ENCODE results near the gene SP6. TPM values are rescaled to one million over a fixed set of nuclear protein-coding genes. Genes with fewer than 3 reads are reported as not detected.

The SP6 gene
- total RNA-seq, 1 donor from 2014 or later: 4.7 TPM

DNA sequence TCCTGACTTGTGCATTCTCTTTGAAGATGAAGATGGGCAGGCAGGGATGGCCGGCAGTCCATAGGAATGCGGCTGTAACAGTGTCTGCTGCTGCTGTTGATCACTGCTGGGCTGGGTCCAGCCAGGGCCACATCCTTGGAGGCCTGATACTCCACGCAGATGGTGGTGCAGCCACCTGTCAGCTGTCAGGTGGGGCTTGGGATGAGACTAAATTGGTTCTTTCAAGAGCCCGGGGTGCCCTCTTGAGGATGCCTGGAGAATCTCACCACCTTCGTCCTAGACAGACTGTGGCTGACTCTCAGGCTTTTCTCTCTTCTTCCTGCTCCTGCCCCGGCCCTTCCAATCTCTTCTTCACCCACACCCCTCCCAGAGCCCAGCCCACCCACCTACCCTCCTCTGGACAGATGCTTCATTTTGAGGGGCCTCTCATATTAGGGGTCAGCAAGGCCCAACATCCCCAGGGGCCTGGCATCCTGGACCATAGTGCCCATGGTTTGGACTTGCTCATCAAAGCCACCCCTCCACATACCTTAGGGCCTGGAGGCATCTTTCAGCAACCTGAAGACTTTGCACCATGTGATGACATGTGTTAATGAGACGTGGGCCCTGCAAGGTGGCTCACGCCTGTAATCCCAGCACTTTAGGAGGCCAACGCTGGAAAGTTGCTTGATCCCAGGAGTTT lies 48.5 kb downstream of the SP6 start:
- Histone ChIP-seq H3K36me3 (peaks cover 11% of the 10 kb centered on the region), H3K4me1 (no peaks in the 10 kb centered on the region), H3K4me3 (no peak overlapping the region), H3K27ac (no peak overlapping the region), H3K9me3 (no peaks in the 10 kb centered on the region), H3K27me3 (ENCODE audit: low read depth) (no peaks in the 10 kb centered on the region)
- TF ChIP-seq, protein P1, sequence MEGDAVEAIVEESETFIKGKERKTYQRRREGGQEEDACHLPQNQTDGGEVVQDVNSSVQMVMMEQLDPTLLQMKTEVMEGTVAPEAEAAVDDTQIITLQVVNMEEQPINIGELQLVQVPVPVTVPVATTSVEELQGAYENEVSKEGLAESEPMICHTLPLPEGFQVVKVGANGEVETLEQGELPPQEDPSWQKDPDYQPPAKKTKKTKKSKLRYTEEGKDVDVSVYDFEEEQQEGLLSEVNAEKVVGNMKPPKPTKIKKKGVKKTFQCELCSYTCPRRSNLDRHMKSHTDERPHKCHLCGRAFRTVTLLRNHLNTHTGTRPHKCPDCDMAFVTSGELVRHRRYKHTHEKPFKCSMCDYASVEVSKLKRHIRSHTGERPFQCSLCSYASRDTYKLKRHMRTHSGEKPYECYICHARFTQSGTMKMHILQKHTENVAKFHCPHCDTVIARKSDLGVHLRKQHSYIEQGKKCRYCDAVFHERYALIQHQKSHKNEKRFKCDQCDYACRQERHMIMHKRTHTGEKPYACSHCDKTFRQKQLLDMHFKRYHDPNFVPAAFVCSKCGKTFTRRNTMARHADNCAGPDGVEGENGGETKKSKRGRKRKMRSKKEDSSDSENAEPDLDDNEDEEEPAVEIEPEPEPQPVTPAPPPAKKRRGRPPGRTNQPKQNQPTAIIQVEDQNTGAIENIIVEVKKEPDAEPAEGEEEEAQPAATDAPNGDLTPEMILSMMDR (IDR thresholded peaks at IDR 0.05): peak; percentile 50
- intact Hi-C loops (cut with DNase I): no loop called here
- no peak for DNase-seq
- peak; percentile 60 to 73 for ATAC-seq

DNA sequence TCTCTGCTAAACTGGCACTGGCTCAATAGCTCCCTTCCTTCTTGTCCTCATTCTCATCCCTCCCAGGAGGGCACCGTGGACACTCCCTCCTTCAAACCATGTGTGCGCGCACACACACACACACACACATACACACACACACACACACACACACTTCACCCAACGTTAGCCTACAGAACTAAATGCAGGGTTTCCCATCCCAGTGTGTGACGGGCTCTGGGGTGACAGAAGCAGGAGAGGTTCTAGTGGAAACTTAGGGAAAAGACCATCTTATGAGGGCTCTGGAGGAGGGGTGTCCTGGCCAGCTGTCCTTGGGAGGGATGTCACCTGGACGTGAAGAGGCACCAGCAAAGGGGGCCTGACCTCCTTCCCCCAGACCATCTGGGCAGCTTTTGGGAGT lies 49.1 kb downstream of the SP6 start:
- intact Hi-C loops (cut with DNase I): no loop called here
- Histone ChIP-seq H3K27ac (no peak overlapping the region), H3K27me3 (ENCODE audit: low read depth) (no peaks in the 10 kb centered on the region), H3K4me3 (no peak overlapping the region), H3K9me3 (no peaks in the 10 kb centered on the region), H3K4me1 (no peaks in the 10 kb centered on the region), H3K36me3 (peaks cover 5% of the 10 kb centered on the region)
- no peak for DNase-seq
- no peak for ATAC-seq
- TF ChIP-seq, protein P1 (IDR thresholded peaks at IDR 0.05): no peak

- H3K27ac ChIP-seq: no peak overlapping the region
- H3K36me3 ChIP-seq: no peaks in the 10 kb centered on the region
- H3K27me3 ChIP-seq (ENCODE audit: low read depth): no peaks in the 10 kb centered on the region
- no peaks in the 10 kb centered on the region for H3K9me3 ChIP-seq
- TF ChIP-seq, protein P1 (IDR thresholded peaks at IDR 0.05): no peak
- no peaks in the 10 kb centered on the region for H3K4me1 ChIP-seq
- DNase-seq (no peak), ATAC-seq (no peak)
- H3K4me3 ChIP-seq: no peak overlapping the region
- intact Hi-C loops (cut with DNase I): no loop called here
Measured at GRCh38 chr17:47801176-47801765, 49.7 kb downstream of the SP6 start.

GRCh38 chr17:47800686-47801085 lies 50.3 kb downstream of the SP6 start:
- DNase-seq: no peak
- intact Hi-C loops (cut with DNase I): no loop called here

DNA sequence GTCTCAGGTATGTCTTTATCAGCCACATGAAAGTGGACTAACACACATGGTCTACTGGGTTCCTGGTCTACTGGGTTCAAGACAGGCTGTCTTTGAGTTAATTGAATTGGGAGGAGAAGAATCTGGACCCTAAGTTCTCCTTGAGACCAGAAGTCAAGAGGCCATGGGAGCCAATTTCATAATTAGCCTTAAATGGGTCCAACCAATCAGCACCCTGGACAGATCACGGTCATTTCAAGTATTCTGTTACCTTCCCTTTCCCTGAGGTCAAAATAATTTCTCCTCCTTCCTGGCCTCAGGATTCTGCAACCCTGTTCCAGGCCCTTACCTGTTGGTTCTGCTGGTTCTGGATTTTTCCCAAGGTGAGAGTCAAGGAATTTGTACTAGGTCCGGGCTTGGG lies 53.2 kb downstream of the SP6 start:
- DNase-seq (no peak), ATAC-seq (no peak)
- TF ChIP-seq, protein P1 (IDR thresholded peaks at IDR 0.05): no peak
- intact Hi-C loops (cut with DNase I): no loop called here
- H3K4me1 ChIP-seq: no peaks in the 10 kb centered on the region
- no peaks in the 10 kb centered on the region for H3K9me3 ChIP-seq
- no peaks in the 10 kb centered on the region for H3K36me3 ChIP-seq
- H3K4me3 ChIP-seq: no peak overlapping the region
- no peak overlapping the region for H3K27ac ChIP-seq
- peaks cover 13% of the 10 kb centered on the region for H3K27me3 ChIP-seq (ENCODE audit: low read depth)

More at GRCh38 chr17:47800686-47801085, 50.3 kb downstream of the SP6 start:
- Histone ChIP-seq H3K4me3 (no peak overlapping the region), H3K27me3 (ENCODE audit: low read depth) (no peaks in the 10 kb centered on the region), H3K27ac (no peak overlapping the region), H3K4me1 (no peaks in the 10 kb centered on the region), H3K9me3 (no peaks in the 10 kb centered on the region), H3K36me3 (no peaks in the 10 kb centered on the region)
- ATAC-seq: no peak
- TF ChIP-seq, protein P1 (IDR thresholded peaks at IDR 0.05): no peak

Other genes starting within 250 kb of the SP6 start
- gene KPNB1, start 201.2 kb downstream of the SP6 start, total RNA-seq: 210 TPM
- 8.3 TPM for gene TBKBP1, start 157.0 kb downstream of the SP6 start, total RNA-seq
- gene TBX21, start 117.9 kb downstream of the SP6 start, total RNA-seq: 3.6 TPM
- 15.0 TPM for gene OSBPL7, start 29.4 kb downstream of the SP6 start, total RNA-seq
- gene MRPL10, start 19.6 kb downstream of the SP6 start, total RNA-seq: 33.2 TPM
- gene LRRC46, start 19.5 kb downstream of the SP6 start, total RNA-seq: 11.6 TPM
- gene SCRN2, start 9.9 kb downstream of the SP6 start, total RNA-seq: 30.9 TPM
- 19.4 TPM for gene SP2, start 45.1 kb upstream of the SP6 start, total RNA-seq
- gene PNPO, start 90.4 kb upstream of the SP6 start, total RNA-seq: 29.2 TPM
- 48.1 TPM for gene PRR15L, start 106.7 kb upstream of the SP6 start, total RNA-seq
- 161 TPM for gene CDK5RAP3, start 120.0 kb upstream of the SP6 start, total RNA-seq
- 22.9 TPM for gene COPZ2, start 186.6 kb upstream of the SP6 start, total RNA-seq
- gene NFE2L1, start 197.2 kb upstream of the SP6 start, total RNA-seq: 162 TPM